Endothelial cell of umbilical vein (primary cell): Measurements from ENCODE around the gene PIM3. TPM values are rescaled to one million over a fixed set of nuclear protein-coding genes. Genes with fewer than 3 reads are reported as not detected.

ENCODE experiments used
- BruUV-seq: library from RNA; stranded (reverse); fragments of 400-500 nt; replicated peaks from 2 replicates; lab custom pipeline; 2021; lab: Mats Ljungman, UMichigan
- CTCF ChIA-PET: fragments of 300-600, 350-600 bp; sonication (Branson Sonifier 250); formaldehyde crosslinking; loops from one replicate; lab custom pipeline; 2021; ENCODE audit warnings: antibody characterized with exemption, inconsistent platforms; lab: Charles Lee
- POLR2A ChIA-PET: fragments of 300-600, 350-600 bp; sonication (Branson Sonifier 250); formaldehyde crosslinking; loops from one replicate; lab custom pipeline; 2021; ENCODE audit warnings: antibody characterized with exemption, inconsistent platforms; lab: Charles Lee
- DNase-seq: peaks from one replicate; pipeline ENCODE4 v3.0.0-alpha.2; 2011; ENCODE audit warnings: low read depth, low spot score
- FAIRE-seq: peaks from 2 replicates; lab custom pipeline; 2011; peaks lifted over from hg19 to GRCh38; lab: Jason Lieb, UNC
- H2AFZ ChIP-seq: 2 replicates; pipeline ENCODE4 v1.6.0; 2012; ENCODE audit warnings: low read depth, low read length, control low read depth, inconsistent platforms
- H3K27ac ChIP-seq: 2 replicates; pipeline ENCODE4 v1.5.1; 2011; ENCODE audit warnings: low read depth, mild to moderate bottlenecking, control low read depth, low read length, moderate library complexity; ENCODE audit not compliant: insufficient read depth
- H3K27me3 ChIP-seq, 2 experiments: 2 replicates each; pipeline versions ENCODE4 v1.6.0 to v1.6.1; 2011; ENCODE audit warnings: low read length in 2 of 2, mixed read lengths in 1 of 2; ENCODE audit not compliant: control insufficient read depth in 2 of 2, insufficient read depth in 2 of 2
- H3K36me3 ChIP-seq, 2 experiments: 2 replicates in 1 of 2; 3 replicates in 1 of 2; pipeline ENCODE4 v1.5.1; 2011; ENCODE audit warnings: low read length in 2 of 2, mild to moderate bottlenecking in 1 of 2, moderate library complexity in 1 of 2; ENCODE audit not compliant: control insufficient read depth in 2 of 2, insufficient read depth in 2 of 2; ENCODE audit errors: extremely low read depth in 1 of 2
- H3K4me1 ChIP-seq: 3 replicates; pipeline ENCODE4 v1.5.1; 2011; ENCODE audit warnings: mild to moderate bottlenecking, low read length; ENCODE audit not compliant: control insufficient read depth, insufficient read depth; ENCODE audit errors: extremely low read depth
- H3K4me2 ChIP-seq: 2 replicates; pipeline ENCODE4 v1.6.1; 2011; ENCODE audit warnings: low read length, control low read depth, mixed read lengths; ENCODE audit not compliant: insufficient read depth
- H3K4me3 ChIP-seq, 3 experiments: fragments of 200-600 bp in 1 of 3; sonication (generic), shearing (Covaris generic) in 1 of 3; replicated peaks in 1 of 3; 2 replicates each; pipeline ENCODE4 v1.5.1; 2011 to 2016; ENCODE audit warnings: control low read depth in 3 of 3, low read length in 3 of 3, mild to moderate bottlenecking in 2 of 3, inconsistent platforms in 1 of 3, low read depth in 1 of 3, moderate library complexity in 1 of 3; ENCODE audit not compliant: insufficient read depth in 1 of 3
- H3K79me2 ChIP-seq: 2 replicates; pipeline ENCODE4 v1.6.0; 2012; ENCODE audit warnings: low read length, inconsistent platforms; ENCODE audit not compliant: control insufficient read depth, insufficient read depth
- H3K9ac ChIP-seq: replicated peaks from 2 replicates; pipeline ENCODE3; 2011; ENCODE audit warnings: low read length, control low read depth; ENCODE audit not compliant: insufficient read depth; ENCODE audit errors: extremely low read depth
- H3K9me1 ChIP-seq: replicated peaks from 3 replicates; pipeline ENCODE4 v1.6.0; 2011; ENCODE audit warnings: mild to moderate bottlenecking, low read length; ENCODE audit not compliant: control insufficient read depth, insufficient read depth; ENCODE audit errors: extremely low read depth
- H3K9me3 ChIP-seq: replicated peaks from 2 replicates; pipeline ENCODE4 v1.5.1; 2012; ENCODE audit warnings: low read length, inconsistent platforms; ENCODE audit not compliant: control insufficient read depth, insufficient read depth
- H4K20me1 ChIP-seq: replicated peaks from 2 replicates; pipeline ENCODE3; 2011; ENCODE audit warnings: mild to moderate bottlenecking, low read length; ENCODE audit not compliant: control insufficient read depth, insufficient read depth; ENCODE audit errors: extremely low read depth
- JUN ChIP-seq: IDR thresholded peaks from 2 replicates; pipeline ENCODE4 v1.6.1; 2011; ENCODE audit warnings: borderline replicate concordance, low read depth; ENCODE audit not compliant: insufficient read length, insufficient read depth
- MYC ChIP-seq: IDR thresholded peaks from one replicate; pipeline ENCODE4 v1.6.1; 2011; ENCODE audit warnings: mild to moderate bottlenecking, low read depth, low read length
- POLR2A ChIP-seq: IDR thresholded peaks from 2 replicates; pipeline ENCODE4 v1.6.1; 2012; ENCODE audit warnings: low read depth, mild to moderate bottlenecking, control low read depth, low read length
- dilution Hi-C: fragments of 300-500 bp; cut with MboI; formaldehyde crosslinking; loops from one replicate; pipeline ENCODE4 v1.15.0; 2019; ENCODE audit warnings: low sequenced_read_pairs; ENCODE audit not compliant: extremely low pct_ligation_motif_present
- intact Hi-C: fragments of 100-400 bp; cut with micrococcal nuclease; formaldehyde crosslinking; loops from one replicate; pipeline ENCODE4 v1.10.0; 2022
- polyA plus RNA-seq, 4 experiments: library from polyadenylated mRNA; depleted of rRNA in 3 of 4; stranded (reverse) in 3 of 4; unstranded in 1 of 4; fragments of >200 nt; gene quantifications; 2 replicates each; pipeline versions ENCODE4 v1.2.1 to v1.2.3, GENCODE V29; 2011 to 2012; ENCODE audit warnings: missing spikeins in 1 of 4
- total RNA-seq: library from RNA; stranded (reverse); gene quantifications from 2 replicates; pipeline ENCODE4 v1.2.3, GENCODE V29; 2021
- TF ChIP-seq, protein P1 (sequence below): IDR thresholded peaks from 2 replicates; pipeline ENCODE4 v1.6.1; 2011; ENCODE audit not compliant: insufficient read depth, insufficient read length
- TF ChIP-seq, protein P2 (sequence below), 2 donors: IDR thresholded peaks; 1 replicate in 1 of 2; 2 replicates in 1 of 2; pipeline ENCODE4 v1.5.1; 2011; ENCODE audit warnings: low read length in 2 of 2, mild to moderate bottlenecking in 2 of 2, moderate library complexity in 2 of 2, control low read depth in 1 of 2, inconsistent platforms in 1 of 2, low read depth in 1 of 2; ENCODE audit not compliant: insufficient read depth in 1 of 2; ENCODE audit errors: extremely low read depth in 1 of 2

PIM3 gene
- total and polyA plus RNA-seq, 2 donors (not counting 3 experiments of a cell fraction or from before 2014, with no cell fraction given) = 131 to 185 TPM

DNA sequence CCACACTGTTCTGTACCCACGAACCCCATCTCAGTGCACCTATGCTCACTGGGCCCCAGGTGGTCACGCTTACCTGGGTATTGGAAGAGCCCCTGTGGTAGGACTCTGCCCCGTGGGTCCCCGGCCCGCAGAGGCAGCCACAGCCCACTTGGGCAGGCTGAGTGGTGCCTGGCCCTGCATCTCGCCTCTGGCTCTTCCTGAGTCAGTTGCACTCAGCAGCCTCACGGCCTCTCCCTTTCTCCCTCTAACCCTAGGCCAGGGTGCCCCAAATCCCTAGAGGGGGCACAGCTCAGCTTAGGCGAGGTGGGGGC is 32.4 kb upstream of the PIM3 start:
- dilution Hi-C loops = no loop called here

More for the DNA sequence above, 32.4 kb upstream of the PIM3 start:
- H3K4me3 ChIP-seq = no peak overlapping the region
- no peak for FAIRE-seq
- H3K27ac ChIP-seq = no peak overlapping the region
- CTCF ChIA-PET = interaction anchor here (2.3 kb wide), 1 partner anchor 102 kb away, joined by 31 read pairs; no protein-coding TSS in a partner anchor
- no peak overlapping the region for H3K4me2 ChIP-seq
- BruUV-seq = no TSS peak
- H3K4me1 ChIP-seq = peaks cover 21% of the 10 kb centered on the region
- H3K27me3 ChIP-seq = no peaks in the 10 kb centered on the region
- no peaks in the 10 kb centered on the region for H3K9me3 ChIP-seq
- H3K9me1 ChIP-seq = no peaks in the 10 kb centered on the region
- no peaks in the 10 kb centered on the region for H3K79me2 ChIP-seq
- H3K36me3 ChIP-seq = no peaks in the 10 kb centered on the region
- intact Hi-C loops = no loop called here
- no peak overlapping the region for H3K9ac ChIP-seq
- H4K20me1 ChIP-seq = no peaks in the 10 kb centered on the region
- POLR2A ChIA-PET = no interaction called here
- TF ChIP-seq JUN = no peak
- TF ChIP-seq, protein P1, sequence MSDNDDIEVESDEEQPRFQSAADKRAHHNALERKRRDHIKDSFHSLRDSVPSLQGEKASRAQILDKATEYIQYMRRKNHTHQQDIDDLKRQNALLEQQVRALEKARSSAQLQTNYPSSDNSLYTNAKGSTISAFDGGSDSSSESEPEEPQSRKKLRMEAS = no peak
- no peak for TF ChIP-seq MYC
- no peak for TF ChIP-seq POLR2A
- TF ChIP-seq, protein P2, sequence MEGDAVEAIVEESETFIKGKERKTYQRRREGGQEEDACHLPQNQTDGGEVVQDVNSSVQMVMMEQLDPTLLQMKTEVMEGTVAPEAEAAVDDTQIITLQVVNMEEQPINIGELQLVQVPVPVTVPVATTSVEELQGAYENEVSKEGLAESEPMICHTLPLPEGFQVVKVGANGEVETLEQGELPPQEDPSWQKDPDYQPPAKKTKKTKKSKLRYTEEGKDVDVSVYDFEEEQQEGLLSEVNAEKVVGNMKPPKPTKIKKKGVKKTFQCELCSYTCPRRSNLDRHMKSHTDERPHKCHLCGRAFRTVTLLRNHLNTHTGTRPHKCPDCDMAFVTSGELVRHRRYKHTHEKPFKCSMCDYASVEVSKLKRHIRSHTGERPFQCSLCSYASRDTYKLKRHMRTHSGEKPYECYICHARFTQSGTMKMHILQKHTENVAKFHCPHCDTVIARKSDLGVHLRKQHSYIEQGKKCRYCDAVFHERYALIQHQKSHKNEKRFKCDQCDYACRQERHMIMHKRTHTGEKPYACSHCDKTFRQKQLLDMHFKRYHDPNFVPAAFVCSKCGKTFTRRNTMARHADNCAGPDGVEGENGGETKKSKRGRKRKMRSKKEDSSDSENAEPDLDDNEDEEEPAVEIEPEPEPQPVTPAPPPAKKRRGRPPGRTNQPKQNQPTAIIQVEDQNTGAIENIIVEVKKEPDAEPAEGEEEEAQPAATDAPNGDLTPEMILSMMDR (IDR thresholded peaks at IDR 0.05; ENCODE audit: extremely low read depth in 1 of 2, insufficient read depth in 1 of 2, low read depth in 1 of 2, low read length in 2 of 2) = no peak
- no peak overlapping the region for H2AFZ ChIP-seq
- no peak for DNase-seq
